8988T (cell line): ENCODE data around the gene ZNF470.

Source experiments
- DNase-seq: peaks from one replicate; pipeline ENCODE4 v3.0.0; 2011

ZNF470 gene

GRCh38 chr19:56567274-56568120 lies at the start of gene ZNF470:
Gene ZNF470 (plus strand): TSS chr19:56567468. CDS start chr19:56570312, 2,844 bp downstream.
- DNase-seq: peak; percentile 69

GRCh38 chr19:56525214-56525860 lies 41.9 kb upstream of the ZNF470 start:
- no peak for DNase-seq

DNA sequence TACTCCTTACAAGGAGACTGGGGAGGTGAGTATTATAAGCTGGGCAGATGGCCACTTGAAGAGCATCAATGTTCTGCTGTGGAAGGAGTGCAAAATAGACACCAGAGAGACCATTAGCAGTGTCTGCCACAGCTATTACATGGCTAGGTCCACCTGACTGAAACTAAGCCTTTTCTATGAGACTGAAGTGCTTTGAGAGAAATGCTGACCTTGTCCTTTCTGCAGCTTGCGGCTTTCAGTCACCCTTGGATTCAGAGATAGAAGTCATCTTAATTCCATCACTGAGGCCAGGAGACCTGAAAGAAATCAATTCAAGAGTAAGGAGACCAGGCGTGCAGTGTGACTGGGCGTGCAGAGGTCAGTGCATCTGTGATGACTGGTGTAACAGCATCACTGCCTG lies 29.8 kb upstream of the ZNF470 start:
- DNase-seq: no peak

DNA sequence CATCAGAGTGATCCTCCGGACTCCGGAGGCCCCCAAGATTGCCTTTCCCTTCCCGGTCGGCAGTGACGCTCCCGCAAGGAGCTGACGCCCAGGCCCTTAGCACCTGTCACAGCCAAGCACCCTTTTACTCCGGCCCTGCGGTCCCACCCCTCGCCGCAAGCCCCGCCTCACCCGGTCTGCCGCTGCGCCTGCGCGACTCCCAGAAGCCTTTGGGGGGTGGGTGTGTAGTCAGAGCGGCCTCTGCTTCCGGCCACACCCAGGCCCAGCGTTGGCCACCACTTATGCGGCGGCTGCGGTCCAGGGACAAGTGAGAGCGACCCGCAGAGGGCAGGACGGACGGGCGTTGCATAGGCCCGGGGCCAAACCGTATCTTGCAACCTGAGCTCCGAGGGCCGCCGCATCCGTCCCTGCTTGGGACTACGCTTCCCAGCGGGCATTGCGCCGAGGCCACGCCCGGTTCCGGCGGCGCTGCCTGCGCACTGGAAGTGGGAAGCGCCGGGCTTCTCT lies 29.0 kb upstream of the ZNF470 start:
- peak; percentile 80 for DNase-seq

DNA sequence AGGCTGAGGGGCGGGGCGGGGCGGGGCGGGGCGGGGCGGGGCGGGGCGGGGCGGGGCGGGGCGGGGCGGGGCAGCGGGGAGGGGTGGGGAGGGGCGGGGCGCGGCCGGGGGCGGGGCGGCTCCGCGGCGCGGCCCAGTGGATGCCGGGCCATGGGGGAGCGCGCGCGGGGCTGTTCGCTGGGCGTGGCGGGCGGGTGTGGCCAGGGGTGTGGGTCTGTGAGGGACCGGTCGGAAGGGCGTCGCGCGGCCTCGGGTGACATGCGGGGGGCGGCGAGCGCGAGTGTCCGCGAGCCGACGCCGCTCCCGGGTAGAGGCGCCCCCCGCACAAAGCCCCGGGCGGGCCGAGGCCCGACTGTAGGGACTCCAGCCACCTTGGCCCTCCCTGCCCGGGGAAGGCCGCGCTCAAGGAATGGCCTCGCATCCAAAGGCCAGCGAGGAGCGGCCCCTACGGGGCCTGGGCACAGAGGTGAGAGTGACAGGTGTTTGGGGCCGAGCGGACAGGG lies 28.5 kb upstream of the ZNF470 start, which contains the start of gene ZFP28:
TSS of gene ZFP28 (plus strand) at position 188 of the 503 bp plus-strand sequence. CDS start at position 259, 71 bp downstream.
- DNase-seq: peak; percentile 49

GRCh38 chr19:56543776-56544175 lies 23.5 kb upstream of the ZNF470 start:
- DNase-seq: no peak

- DNase-seq: no peak
These were observed 19.7 kb upstream of the ZNF470 start for GRCh38 chr19:56547535-56547934.

DNA sequence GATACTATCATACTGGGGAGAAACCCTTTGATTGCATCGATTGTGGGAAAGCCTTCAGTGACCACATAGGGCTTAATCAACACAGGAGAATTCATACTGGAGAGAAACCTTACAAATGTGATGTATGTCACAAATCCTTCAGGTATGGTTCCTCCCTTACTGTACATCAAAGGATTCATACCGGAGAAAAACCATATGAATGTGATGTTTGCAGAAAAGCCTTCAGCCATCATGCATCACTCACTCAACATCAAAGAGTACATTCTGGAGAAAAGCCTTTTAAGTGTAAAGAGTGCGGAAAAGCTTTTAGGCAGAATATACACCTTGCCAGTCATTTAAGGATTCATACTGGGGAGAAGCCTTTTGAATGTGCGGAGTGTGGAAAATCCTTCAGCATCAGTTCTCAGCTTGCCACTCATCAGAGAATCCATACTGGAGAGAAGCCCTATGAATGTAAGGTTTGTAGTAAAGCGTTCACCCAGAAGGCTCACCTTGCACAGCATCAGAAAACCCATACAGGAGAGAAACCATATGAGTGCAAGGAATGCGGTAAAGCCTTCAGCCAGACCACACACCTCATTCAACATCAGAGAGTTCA lies 12.9 kb upstream of the ZNF470 start:
- no peak for DNase-seq

GRCh38 chr19:56562766-56563165 lies 4.5 kb upstream of the ZNF470 start:
- DNase-seq: no peak

DNA sequence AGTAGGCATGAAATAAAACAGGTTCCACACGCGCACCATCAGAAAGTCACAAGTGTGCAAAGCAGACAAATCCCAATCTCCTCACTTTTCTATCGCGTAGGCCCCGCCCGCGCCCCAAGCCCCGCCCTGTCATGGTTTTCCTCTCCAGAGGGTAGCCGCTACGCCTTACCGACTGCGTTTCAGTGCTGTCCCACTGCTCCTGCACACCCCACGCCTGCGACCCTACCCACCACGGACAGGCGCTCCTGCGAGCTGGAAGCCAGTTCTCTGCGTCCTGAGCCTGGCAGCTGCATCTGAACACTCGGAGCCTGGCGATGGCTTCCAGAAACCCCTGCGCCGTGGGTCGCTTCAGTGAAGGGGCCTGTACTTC lies 379 bp upstream of the ZNF470 start:
- peak; percentile 13 for DNase-seq

- DNase-seq: no peak
These were observed 5.3 kb downstream of the ZNF470 start for GRCh38 chr19:56572589-56572988.

- DNase-seq: no peak
These were observed 6.6 kb downstream of the ZNF470 start for GRCh38 chr19:56573914-56574313.

GRCh38 chr19:56577719-56578602 lies 10.7 kb downstream of the ZNF470 start:
- no peak for DNase-seq

DNA sequence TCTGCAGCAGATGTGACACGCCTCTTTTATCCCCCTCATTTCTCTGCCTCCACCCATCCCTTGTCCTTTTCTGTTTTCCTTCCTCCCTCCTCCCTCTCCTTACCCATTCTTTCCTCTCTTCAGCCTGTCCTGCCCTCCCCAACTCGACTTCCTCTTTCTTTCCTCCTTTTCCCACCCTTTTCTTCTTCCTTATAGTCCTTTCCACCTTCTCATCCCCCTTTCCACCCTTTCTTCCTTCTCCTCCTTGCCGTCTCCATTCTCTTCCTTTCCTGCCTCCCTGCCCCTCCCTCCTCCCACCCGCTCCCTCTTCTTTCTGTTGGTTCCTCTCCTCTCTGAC lies 27.1 kb downstream of the ZNF470 start:
- no peak for DNase-seq

GRCh38 chr19:56594783-56595547 lies 27.7 kb downstream of the ZNF470 start, which contains the start of gene ZNF71:
Gene ZNF71 (plus strand): TSS chr19:56595302. CDS start chr19:56601559, 6,257 bp downstream.
- peak; percentile 80 for DNase-seq

DNA sequence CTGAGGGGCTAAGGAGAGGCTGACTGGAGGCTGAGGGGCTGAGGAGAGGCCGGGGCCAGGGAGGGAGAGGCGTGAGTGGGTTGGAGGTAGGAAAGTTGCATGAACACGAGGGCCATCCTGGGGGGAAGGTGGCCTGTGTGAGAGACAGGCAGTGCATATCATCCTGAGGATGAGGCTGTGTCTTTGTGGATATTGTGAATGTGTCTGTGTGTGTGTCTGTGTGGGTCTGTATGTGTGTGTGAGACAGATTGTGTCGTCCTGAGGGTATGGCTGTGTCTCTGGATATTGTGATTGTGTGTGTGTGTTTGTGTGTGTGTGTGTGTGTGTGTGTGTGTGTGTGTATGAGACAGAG lies 28.3 kb downstream of the ZNF470 start:
- no peak for DNase-seq

GRCh38 chr19:56596676-56597075 lies 29.4 kb downstream of the ZNF470 start:
- DNase-seq: no peak

- no peak for DNase-seq
These were observed 30.4 kb downstream of the ZNF470 start for GRCh38 chr19:56597696-56598095.

- no peak for DNase-seq
These were observed 34.1 kb downstream of the ZNF470 start for GRCh38 chr19:56601375-56601774.

GRCh38 chr19:56603829-56604228 lies 36.6 kb downstream of the ZNF470 start:
- no peak for DNase-seq

- no peak for DNase-seq
These were observed 41.2 kb downstream of the ZNF470 start for GRCh38 chr19:56608274-56608964.
